Retinal pigment epithelial cell (primary cell): ENCODE data around the gene SLC4A3.

Source experiments
- DNase-seq: peaks from one replicate; pipeline ENCODE4 v3.0.0-alpha.2; 2010; ENCODE audit warnings: low read depth
- H3K4me3 ChIP-seq: 2 replicates; pipeline ENCODE4 v1.5.1; 2011; ENCODE audit warnings: mild to moderate bottlenecking, low read length, control low read depth, moderate library complexity
- TF ChIP-seq, protein P1 (sequence below): conservative IDR thresholded peaks from 2 replicates; pipeline ENCODE4 v1.5.1; 2011; ENCODE audit warnings: low read depth, low read length, control low read depth, inconsistent platforms

Gene SLC4A3

DNA sequence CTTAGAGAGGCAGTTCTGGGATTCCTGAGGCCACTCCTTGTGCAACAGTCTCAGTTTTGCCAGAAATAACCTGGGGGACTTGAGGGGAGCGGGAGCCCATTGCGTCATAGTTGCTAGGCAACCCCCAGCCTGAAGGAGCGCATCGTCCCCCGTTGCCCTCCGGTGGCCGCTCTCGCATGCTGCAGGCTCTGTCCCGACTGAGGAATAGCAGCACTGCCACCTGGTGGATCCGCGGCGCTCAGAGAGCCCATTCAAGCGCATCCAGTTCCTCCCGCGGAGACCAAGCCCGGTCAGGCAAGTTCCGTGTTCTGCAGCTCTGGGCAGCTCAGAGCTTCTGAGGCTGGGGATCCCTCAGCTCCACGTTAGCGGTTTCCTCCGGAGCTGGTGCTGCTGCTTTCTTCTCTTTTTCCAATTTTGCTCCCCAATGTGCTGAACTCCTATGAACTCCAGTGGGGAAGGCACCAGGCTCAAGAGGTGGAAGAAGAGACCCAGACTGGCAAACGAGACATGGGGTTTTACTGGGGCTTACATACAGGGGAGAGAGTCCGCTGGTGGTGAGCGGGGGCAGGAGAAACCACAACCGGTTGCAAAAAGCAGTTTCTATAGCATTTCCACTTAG is 15.1 kb downstream of the SLC4A3 start:
- TF ChIP-seq, protein P1, sequence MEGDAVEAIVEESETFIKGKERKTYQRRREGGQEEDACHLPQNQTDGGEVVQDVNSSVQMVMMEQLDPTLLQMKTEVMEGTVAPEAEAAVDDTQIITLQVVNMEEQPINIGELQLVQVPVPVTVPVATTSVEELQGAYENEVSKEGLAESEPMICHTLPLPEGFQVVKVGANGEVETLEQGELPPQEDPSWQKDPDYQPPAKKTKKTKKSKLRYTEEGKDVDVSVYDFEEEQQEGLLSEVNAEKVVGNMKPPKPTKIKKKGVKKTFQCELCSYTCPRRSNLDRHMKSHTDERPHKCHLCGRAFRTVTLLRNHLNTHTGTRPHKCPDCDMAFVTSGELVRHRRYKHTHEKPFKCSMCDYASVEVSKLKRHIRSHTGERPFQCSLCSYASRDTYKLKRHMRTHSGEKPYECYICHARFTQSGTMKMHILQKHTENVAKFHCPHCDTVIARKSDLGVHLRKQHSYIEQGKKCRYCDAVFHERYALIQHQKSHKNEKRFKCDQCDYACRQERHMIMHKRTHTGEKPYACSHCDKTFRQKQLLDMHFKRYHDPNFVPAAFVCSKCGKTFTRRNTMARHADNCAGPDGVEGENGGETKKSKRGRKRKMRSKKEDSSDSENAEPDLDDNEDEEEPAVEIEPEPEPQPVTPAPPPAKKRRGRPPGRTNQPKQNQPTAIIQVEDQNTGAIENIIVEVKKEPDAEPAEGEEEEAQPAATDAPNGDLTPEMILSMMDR = peak; percentile 99
- peak; percentile 91 for DNase-seq
- H3K4me3 ChIP-seq = no peak overlapping the region

DNA sequence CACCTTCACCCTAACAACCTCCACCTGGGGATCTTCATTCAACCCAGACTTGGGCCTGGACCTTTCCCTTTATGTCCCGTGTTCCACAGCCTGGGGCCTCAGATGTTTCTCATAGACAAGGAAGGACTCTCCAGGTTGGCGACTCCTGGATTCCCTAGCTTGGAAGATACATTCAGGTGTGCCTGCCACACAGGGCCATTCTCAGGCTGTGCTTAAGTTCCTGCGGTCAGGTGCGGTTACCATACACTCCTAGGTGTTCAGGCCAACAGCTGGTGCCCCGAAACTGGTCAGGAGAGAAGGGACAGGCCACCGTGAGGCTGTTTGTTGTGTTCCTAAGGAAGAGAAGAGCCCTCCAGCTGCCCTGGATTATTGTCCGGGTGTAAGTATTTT is 15.6 kb downstream of the SLC4A3 start:
- H3K4me3 ChIP-seq = no peak overlapping the region
- DNase-seq = no peak
- TF ChIP-seq, protein P1 = no peak

DNA sequence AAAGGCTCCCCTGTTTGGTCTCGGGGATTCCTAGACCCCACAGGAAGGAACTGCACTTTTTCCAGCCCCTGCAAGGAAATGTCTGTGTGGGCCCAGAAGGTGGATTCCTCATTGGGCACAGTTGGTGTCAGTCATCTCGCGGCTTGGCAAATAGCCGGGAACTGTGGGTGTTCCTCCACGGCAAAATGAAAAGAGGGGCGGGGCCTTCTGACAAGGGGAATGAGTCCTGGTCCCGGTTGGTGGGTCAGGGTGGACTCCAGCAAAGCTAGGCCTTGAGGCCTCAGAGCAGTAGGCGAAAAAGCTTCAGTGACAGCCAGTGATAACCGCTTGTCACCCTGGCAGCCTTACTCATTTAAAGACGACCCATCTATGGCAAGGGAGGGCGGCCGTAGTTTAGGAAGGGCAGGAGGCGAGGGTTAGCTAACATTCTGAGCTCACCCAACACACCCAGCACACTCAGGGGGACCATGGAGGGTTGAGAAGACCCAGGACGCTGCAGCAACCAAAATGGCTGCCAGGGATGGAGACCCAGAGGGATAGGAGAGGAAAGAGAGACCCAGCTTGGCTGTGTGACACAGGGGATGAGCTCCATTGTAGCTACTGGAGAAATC is 16.5 kb downstream of the SLC4A3 start:
- no peak for DNase-seq
- TF ChIP-seq, protein P1 = no peak
- no peak overlapping the region for H3K4me3 ChIP-seq

DNA sequence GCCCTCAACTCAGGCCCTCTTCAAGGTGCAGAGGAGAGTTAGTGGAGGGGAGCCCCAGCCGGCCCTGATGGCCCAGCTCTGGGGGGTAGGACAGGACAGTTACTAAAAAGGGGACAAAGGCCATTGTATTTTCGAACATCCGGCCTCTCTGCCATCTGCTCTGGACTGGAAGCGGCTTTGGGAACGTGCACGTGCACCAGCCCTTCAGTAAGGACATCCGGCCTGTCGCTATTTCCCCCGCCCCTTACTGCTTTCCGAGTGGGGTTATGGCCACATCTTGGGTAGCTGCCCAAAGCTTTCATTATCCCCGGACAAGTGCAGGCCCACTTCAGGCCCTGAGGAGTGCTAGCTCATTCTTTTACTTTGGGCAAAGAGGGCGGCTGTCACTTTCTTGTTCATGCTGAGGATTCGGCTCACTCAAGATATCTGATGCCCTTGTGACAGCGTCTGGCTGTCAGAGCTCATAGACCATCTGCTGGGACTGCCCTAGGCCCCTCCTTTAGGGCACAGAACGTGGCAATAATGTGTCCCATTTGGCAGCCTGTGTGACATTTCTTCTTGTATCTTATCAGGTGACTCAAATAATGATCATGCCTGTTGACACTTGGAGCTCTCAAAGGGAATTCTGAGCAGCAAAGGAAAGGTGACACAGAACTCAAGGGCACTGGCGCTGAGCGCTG is 17.5 kb downstream of the SLC4A3 start:
- no peak for DNase-seq
- no peak overlapping the region for H3K4me3 ChIP-seq
- TF ChIP-seq, protein P1 = no peak

DNA sequence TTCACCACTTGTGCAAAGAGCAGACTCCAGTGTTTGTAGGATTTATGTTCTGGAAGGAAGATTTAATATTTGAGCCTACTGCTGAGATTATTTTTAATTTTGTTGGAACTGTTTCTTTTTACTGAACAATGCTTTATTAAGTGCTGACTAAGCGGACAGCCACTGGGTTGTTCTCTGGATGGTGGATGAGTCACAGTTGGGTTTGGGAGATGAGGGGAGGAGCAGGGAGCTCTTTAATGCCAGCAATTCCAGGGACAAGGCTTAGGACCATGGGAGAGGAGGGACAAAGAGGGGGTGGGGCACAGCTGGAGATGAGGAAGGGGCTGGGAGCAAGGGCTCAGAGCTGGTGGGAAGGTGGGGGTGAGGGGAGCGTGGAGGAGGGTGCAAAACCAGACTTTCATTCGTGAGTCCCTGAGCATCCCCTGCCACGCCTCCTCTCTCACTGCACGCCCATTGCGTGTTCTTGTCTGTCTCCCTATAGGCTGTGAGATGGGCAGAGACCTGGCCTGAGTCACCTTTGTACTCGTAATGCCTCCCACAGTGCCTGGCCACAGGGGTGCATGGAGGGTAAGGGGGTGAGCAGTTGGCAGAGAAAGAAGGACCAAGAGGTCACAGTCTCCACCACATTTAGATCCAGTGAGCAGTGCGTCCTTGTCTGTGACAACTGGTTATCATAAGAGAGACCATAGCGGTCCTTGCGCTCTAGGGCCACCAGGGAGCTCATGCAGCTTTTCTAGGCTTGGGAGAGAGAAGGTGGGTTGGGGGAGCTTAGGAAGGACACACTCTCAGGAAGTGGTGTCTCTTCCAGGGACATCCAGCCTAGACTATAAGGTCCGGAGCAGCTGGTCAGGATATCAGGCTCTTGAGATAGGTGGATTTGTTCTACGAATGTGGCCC is 18.4 kb downstream of the SLC4A3 start:
- no peak overlapping the region for H3K4me3 ChIP-seq
- DNase-seq = peak; percentile 64
- TF ChIP-seq, protein P1 = no peak

DNA sequence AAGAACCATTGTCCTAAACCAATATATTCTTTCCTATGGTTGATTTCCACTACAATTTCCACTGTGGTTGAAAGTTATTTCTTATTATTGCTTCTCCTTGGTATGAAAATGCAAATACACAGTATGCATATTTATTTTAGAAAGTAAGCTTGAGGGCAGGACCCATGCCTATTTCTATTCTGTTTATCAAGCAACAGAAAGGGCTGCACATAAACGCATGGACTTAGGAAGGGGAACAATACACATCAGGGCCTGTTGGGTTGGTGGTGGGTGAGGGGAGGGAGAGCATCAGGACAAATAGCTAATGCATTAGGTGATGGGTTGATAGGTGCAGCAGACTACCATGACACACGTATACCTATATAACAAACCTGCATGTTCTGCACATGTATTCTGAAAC is 20.7 kb downstream of the SLC4A3 start:
- H3K4me3 ChIP-seq = no peak overlapping the region
- no peak for DNase-seq
- TF ChIP-seq, protein P1 = no peak
